ENCODE measurements around the gene GABRD. TPM values are rescaled to one million over a fixed set of nuclear protein-coding genes. Genes with fewer than 3 reads are reported as not detected.

The GABRD gene
- total RNA-seq (1 to 10 TPM in 7 of 9 donors, under 1 TPM in 1, not detected in 1; 0.72 to 4.4 (median 2.7) TPM), polyA plus RNA-seq (1 to 10 TPM in 2 of 3 donors, under 1 TPM in 1; 0.75 to 6.6 (median 5.2) TPM)
- long read RNA-seq, donor 1 = 0 reads
- long read RNA-seq, donor 2 = 0 reads
- long read RNA-seq, donor 3 = 0 reads
- long read RNA-seq, donor 4, partial matches to known transcripts = 0 of 1 reads
- long read RNA-seq, donor 4, other reads (novel, unspliced or antisense) = 0 of 1 reads
- long read RNA-seq, donor 5, partial matches to known transcripts = 0 of 2 reads
- long read RNA-seq, donor 5, other reads (novel, unspliced or antisense) = 0 of 2 reads
- long read RNA-seq, donor 6, transcript GABRD-201 (9 exons, 1,961 nt) = major isoform, 5 of 8 reads
- long read RNA-seq, donor 6, partial matches to known transcripts = 0 of 8 reads
- long read RNA-seq, donor 6, other reads (novel, unspliced or antisense) = 0 of 8 reads
- long read RNA-seq, donor 7 = 0 reads
- long read RNA-seq, donor 8, partial matches to known transcripts = 0 of 2 reads
- long read RNA-seq, donor 8, other reads (novel, unspliced or antisense) = 0 of 2 reads
- long read RNA-seq, donor 9, partial matches to known transcripts = 0 of 2 reads
- long read RNA-seq, donor 9, other reads (novel, unspliced or antisense) = 0 of 2 reads
- long read RNA-seq, donor 10 = 0 reads

DNA sequence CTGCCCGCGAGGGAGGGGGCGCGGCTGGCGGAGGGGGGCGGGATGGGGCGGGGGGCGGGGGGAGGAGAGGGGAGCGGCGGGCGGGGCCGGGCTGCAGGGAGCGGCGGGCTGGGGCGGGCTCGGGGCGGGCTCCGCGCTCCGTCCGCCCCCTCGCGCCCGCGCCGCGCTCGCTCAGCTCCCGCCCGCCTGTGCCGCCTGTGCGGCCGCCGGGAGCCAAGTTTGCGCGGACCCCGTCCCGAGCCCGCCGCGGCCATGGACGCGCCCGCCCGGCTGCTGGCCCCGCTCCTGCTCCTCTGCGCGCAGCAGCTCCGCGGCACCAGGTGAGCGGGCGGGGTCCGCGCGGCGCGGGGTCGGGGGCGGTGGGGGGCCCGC lies at the start of gene GABRD:
Gene GABRD (plus strand): TSS at position 174 of the 372 bp plus-strand sequence. CDS start 79 bp downstream, at position 253.
- H3K9me3 ChIP-seq (replicated peaks in 1 of 3) = no peaks in the 10 kb centered on the region
- H3K4me1 ChIP-seq (replicated peaks in 1 of 2) = peaks cover 0 to 4% of the 10 kb centered on the region in 2 donors
- H3K27ac ChIP-seq = no peak within 1 kb of the TSS
- WGBS, 4 donors = 0 to 1% methylated on average over 35 to 39 of the region's 60 CpGs; no CpG with 5 or more reads in 2 of the 4 donors
- TF ChIP-seq POLR2A (IDR thresholded peaks at IDR 0.05) = no peak
- TF ChIP-seq, protein P1, sequence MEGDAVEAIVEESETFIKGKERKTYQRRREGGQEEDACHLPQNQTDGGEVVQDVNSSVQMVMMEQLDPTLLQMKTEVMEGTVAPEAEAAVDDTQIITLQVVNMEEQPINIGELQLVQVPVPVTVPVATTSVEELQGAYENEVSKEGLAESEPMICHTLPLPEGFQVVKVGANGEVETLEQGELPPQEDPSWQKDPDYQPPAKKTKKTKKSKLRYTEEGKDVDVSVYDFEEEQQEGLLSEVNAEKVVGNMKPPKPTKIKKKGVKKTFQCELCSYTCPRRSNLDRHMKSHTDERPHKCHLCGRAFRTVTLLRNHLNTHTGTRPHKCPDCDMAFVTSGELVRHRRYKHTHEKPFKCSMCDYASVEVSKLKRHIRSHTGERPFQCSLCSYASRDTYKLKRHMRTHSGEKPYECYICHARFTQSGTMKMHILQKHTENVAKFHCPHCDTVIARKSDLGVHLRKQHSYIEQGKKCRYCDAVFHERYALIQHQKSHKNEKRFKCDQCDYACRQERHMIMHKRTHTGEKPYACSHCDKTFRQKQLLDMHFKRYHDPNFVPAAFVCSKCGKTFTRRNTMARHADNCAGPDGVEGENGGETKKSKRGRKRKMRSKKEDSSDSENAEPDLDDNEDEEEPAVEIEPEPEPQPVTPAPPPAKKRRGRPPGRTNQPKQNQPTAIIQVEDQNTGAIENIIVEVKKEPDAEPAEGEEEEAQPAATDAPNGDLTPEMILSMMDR (IDR thresholded peaks at IDR 0.05) = no peak
- no peaks in the 10 kb centered on the region for H3K36me3 ChIP-seq (replicated peaks in 1 of 2)
- peak within 1 kb of the TSS in 1 of 4 donors; percentile 55 for H3K4me3 ChIP-seq
- H3K27me3 ChIP-seq = peaks cover 32% of the 10 kb centered on the region
- peak in 2 of 7 donors; percentile 15 to 29 for DNase-seq
- intact Hi-C loops (cut with DNase I) = no loop called here

DNA sequence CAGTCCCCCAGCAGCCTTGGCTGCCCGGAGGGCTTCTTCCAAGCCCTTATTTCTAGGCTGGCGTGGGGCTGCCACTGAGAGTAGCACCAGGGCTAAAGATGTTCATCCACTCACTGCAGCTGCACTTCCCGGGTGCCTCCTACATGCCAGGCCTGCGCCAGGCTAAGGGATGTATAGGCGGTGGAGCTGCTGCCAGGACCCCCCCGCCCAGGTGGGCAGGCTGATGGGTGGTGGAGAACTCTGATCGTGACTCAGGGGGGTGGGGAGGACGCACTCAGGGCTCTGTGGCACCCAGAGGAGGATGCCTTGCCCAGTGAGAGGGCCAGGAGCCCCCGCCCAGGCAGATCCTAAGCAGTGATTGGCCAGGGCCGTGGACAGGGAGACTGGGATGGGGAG lies 49.6 kb upstream of the GABRD start:
- Histone ChIP-seq H3K4me3 (no peak overlapping the region), H3K9me3 (replicated peaks in 1 of 3) (no peaks in the 10 kb centered on the region), H3K4me1 (replicated peaks in 1 of 2) (no peaks in the 10 kb centered on the region), H3K36me3 (replicated peaks in 1 of 2) (no peaks in the 10 kb centered on the region), H3K27ac (no peak overlapping the region), H3K27me3 (no peaks in the 10 kb centered on the region)
- DNase-seq = no peak
- TF ChIP-seq, protein P1 (IDR thresholded peaks at IDR 0.05) = no peak
- no peak for TF ChIP-seq POLR2A (IDR thresholded peaks at IDR 0.05)
- WGBS, 4 donors = 81 to 85% (median 83%) methylated on average over 5 to 10 of the region's 10 CpGs
- intact Hi-C loops (cut with DNase I) = no loop called here

DNA sequence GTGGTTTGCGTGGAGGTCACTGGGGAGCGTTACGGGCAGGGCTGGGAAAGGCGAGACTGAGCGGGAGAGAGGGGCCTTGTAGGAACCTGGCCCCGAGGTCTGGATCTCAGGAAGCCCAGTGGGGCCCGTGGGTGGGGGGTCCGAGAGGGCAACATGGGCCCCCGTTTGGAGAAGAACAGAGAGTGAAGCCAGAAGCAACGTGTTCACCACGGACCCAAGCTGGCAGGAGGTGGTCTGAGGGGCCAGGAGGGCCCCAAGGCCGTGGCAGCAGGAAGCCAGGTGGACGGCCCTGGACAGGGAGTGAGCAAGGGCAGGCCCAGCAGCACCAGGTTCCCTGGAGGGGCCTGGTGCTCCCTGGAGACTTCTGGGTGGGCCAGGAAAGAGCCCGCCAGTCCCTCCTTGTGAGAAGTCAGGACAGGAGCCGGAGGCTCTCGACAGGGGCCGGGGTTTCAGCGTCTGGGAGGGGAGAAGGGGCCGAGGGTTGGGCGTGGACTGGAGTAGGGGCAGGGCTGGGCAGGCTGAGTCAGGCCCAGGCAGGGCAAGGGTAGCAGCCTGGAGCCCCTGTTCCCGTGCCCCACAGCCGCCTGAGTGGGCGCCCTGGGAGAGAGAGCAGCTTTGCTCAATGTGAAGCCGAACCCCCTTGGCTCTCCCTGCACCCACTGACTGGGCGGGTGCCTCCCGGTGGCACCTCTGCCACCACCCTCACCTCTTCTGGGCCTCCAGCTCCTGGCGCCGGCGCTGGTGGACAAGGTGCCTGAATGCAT lies 49.0 kb upstream of the GABRD start:
- no peak for DNase-seq
- Histone ChIP-seq H3K4me1 (replicated peaks in 1 of 2) (no peaks in the 10 kb centered on the region), H3K27me3 (no peaks in the 10 kb centered on the region), H3K4me3 (no peak overlapping the region), H3K36me3 (replicated peaks in 1 of 2) (no peaks in the 10 kb centered on the region), H3K27ac (no peak overlapping the region), H3K9me3 (replicated peaks in 1 of 3) (no peaks in the 10 kb centered on the region)
- intact Hi-C loops (cut with DNase I) = no loop called here
- TF ChIP-seq, protein P1 (IDR thresholded peaks at IDR 0.05) = no peak
- no peak for TF ChIP-seq POLR2A (IDR thresholded peaks at IDR 0.05)
- 68 to 83% (median 76%) methylated on average over 13 to 29 of the region's 29 CpGs for WGBS, 4 donors

DNA sequence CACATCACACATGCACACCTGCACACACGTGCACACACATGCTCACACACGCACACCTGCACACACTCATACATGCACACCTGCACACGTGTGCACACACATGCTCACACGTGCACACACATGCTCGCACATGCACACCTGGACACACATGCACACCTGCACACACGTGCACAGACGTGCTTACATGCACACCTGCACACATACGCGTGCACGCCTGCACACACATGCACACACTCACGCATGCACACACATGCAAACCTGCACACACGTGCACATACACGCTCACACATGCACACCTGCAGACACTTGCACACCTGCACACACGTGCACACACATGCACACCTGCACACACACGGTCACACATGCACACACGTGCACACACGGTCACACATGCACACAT lies 48.1 kb upstream of the GABRD start:
- no peaks in the 10 kb centered on the region for H3K27me3 ChIP-seq
- no peaks in the 10 kb centered on the region for H3K9me3 ChIP-seq (replicated peaks in 1 of 3)
- intact Hi-C loops (cut with DNase I) = no loop called here
- no peak overlapping the region for H3K27ac ChIP-seq
- no peak for DNase-seq
- no peaks in the 10 kb centered on the region for H3K4me1 ChIP-seq (replicated peaks in 1 of 2)
- H3K4me3 ChIP-seq = no peak overlapping the region
- 80 to 88% (median 83%) methylated on average over 17 of the region's 17 CpGs for WGBS, 4 donors
- no peak for TF ChIP-seq POLR2A (IDR thresholded peaks at IDR 0.05)
- TF ChIP-seq, protein P1 (IDR thresholded peaks at IDR 0.05) = no peak
- H3K36me3 ChIP-seq (replicated peaks in 1 of 2) = no peaks in the 10 kb centered on the region

Measured in adrenal gland (tissue), 19 donors.